ENCODE results near the gene PACC1. TPM values are rescaled to one million over a fixed set of nuclear protein-coding genes. Genes with fewer than 3 reads are reported as not detected.

Gene PACC1
- total and polyA plus RNA-seq, 4 donors: 2.8 to 8.1 (median 6.8) TPM

GRCh38 chr1:212446333-212446732, 31.6 kb upstream of the PACC1 start:
- no peak overlapping the region for H3K4me3 ChIP-seq
- H3K27me3 ChIP-seq (ENCODE audit: control insufficient read depth in 3 of 3, insufficient read depth in 3 of 3, low read length in 2 of 3): no peaks in the 10 kb centered on the region
- DNase-seq: no peak
- H3K36me3 ChIP-seq (ENCODE audit: control insufficient read depth in 4 of 4, insufficient read depth in 4 of 4, low read length in 4 of 4): peaks cover 0 to 15% (median 10%) of the 10 kb centered on the region in 4 donors
- no peak for ATAC-seq (ENCODE audit: insufficient read depth, low FRiP score)
- no peak for TF ChIP-seq CTCF (IDR thresholded peaks at IDR 0.05; ENCODE audit: control extremely low read depth, extremely low read depth)
- WGBS, 2 donors: 87 to 92% methylated on average over 8 of the region's 8 CpGs
- H3K9me3 ChIP-seq (ENCODE audit: control insufficient read depth in 4 of 4, insufficient read depth in 3 of 4, low read length in 3 of 4): no peaks in the 10 kb centered on the region
- no peak overlapping the region for H3K27ac ChIP-seq (ENCODE audit: low read depth in 1 of 2, low read length in 1 of 2)
- H3K9ac ChIP-seq (ENCODE audit: insufficient read depth in 1 of 2, low read length in 2 of 2): no peak overlapping the region
- H3K4me1 ChIP-seq (ENCODE audit: control insufficient read depth in 5 of 5, insufficient read depth in 5 of 5, low read length in 5 of 5): peaks cover 0 to 1% (median 0%) of the 10 kb centered on the region in 5 donors

GRCh38 chr1:212442408-212442807, 27.7 kb upstream of the PACC1 start:
- ATAC-seq (ENCODE audit: insufficient read depth, low FRiP score): no peak
- TF ChIP-seq CTCF (IDR thresholded peaks at IDR 0.05; ENCODE audit: control extremely low read depth, extremely low read depth): no peak

GRCh38 chr1:212440419-212440818, 25.7 kb upstream of the PACC1 start:
- TF ChIP-seq CTCF (IDR thresholded peaks at IDR 0.05; ENCODE audit: control extremely low read depth, extremely low read depth): no peak
- H3K4me1 ChIP-seq (ENCODE audit: control insufficient read depth in 5 of 5, insufficient read depth in 5 of 5, low read length in 5 of 5): no peaks in the 10 kb centered on the region
- H3K9me3 ChIP-seq (ENCODE audit: control insufficient read depth in 4 of 4, insufficient read depth in 3 of 4, low read length in 3 of 4): no peaks in the 10 kb centered on the region
- H3K27me3 ChIP-seq (ENCODE audit: control insufficient read depth in 3 of 3, insufficient read depth in 3 of 3, low read length in 2 of 3): no peaks in the 10 kb centered on the region
- DNase-seq (no peak), ATAC-seq (ENCODE audit: insufficient read depth, low FRiP score) (no peak)
- no peak overlapping the region for H3K4me3 ChIP-seq
- no peak overlapping the region for H3K9ac ChIP-seq (ENCODE audit: insufficient read depth in 1 of 2, low read length in 2 of 2)
- 80 to 95% methylated on average over 9 of the region's 9 CpGs for WGBS, 2 donors
- no peak overlapping the region for H3K27ac ChIP-seq (ENCODE audit: low read depth in 1 of 2, low read length in 1 of 2)
- peaks cover 0 to 8% (median 3%) of the 10 kb centered on the region in 4 donors for H3K36me3 ChIP-seq (ENCODE audit: control insufficient read depth in 4 of 4, insufficient read depth in 4 of 4, low read length in 4 of 4)

More at GRCh38 chr1:212442408-212442807, 27.7 kb upstream of the PACC1 start:
- H3K4me1 ChIP-seq (ENCODE audit: control insufficient read depth in 5 of 5, insufficient read depth in 5 of 5, low read length in 5 of 5): peaks cover 0 to 1% (median 0%) of the 10 kb centered on the region in 5 donors
- no peaks in the 10 kb centered on the region for H3K9me3 ChIP-seq (ENCODE audit: control insufficient read depth in 4 of 4, insufficient read depth in 3 of 4, low read length in 3 of 4)
- H3K36me3 ChIP-seq (ENCODE audit: control insufficient read depth in 4 of 4, insufficient read depth in 4 of 4, low read length in 4 of 4): peaks cover 0 to 15% (median 10%) of the 10 kb centered on the region in 4 donors
- no peak overlapping the region for H3K9ac ChIP-seq (ENCODE audit: insufficient read depth in 1 of 2, low read length in 2 of 2)
- H3K27ac ChIP-seq (ENCODE audit: low read depth in 1 of 2, low read length in 1 of 2): no peak overlapping the region
- 97% methylated on average over 5 of the region's 5 CpGs for whole genome bisulfite sequencing, 2 donors
- no peak overlapping the region for H3K4me3 ChIP-seq
- no peak for DNase-seq
- H3K27me3 ChIP-seq (ENCODE audit: control insufficient read depth in 3 of 3, insufficient read depth in 3 of 3, low read length in 2 of 3): no peaks in the 10 kb centered on the region

- no peak overlapping the region for H3K4me3 ChIP-seq
- H3K9ac ChIP-seq (ENCODE audit: insufficient read depth in 1 of 2, low read length in 2 of 2): no peak overlapping the region
- DNase-seq (no peak), ATAC-seq (ENCODE audit: insufficient read depth, low FRiP score) (no peak)
- H3K27me3 ChIP-seq (ENCODE audit: control insufficient read depth in 3 of 3, insufficient read depth in 3 of 3, low read length in 2 of 3): no peaks in the 10 kb centered on the region
- no peaks in the 10 kb centered on the region for H3K36me3 ChIP-seq (ENCODE audit: control insufficient read depth in 4 of 4, insufficient read depth in 4 of 4, low read length in 4 of 4)
- no peak for TF ChIP-seq CTCF (IDR thresholded peaks at IDR 0.05; ENCODE audit: control extremely low read depth, extremely low read depth)
- H3K27ac ChIP-seq (ENCODE audit: low read depth in 1 of 2, low read length in 1 of 2): no peak overlapping the region
- H3K9me3 ChIP-seq (ENCODE audit: control insufficient read depth in 4 of 4, insufficient read depth in 3 of 4, low read length in 3 of 4): no peaks in the 10 kb centered on the region
- WGBS, 2 donors: 92 to 93% methylated on average over 2 of the region's 2 CpGs
- peaks cover 0 to 10% (median 0%) of the 10 kb centered on the region in 5 donors for H3K4me1 ChIP-seq (ENCODE audit: control insufficient read depth in 5 of 5, insufficient read depth in 5 of 5, low read length in 5 of 5)
Observed at GRCh38 chr1:212438831-212439237, 24.1 kb upstream of the PACC1 start.
